ENCODE data around the gene XPNPEP2.
A peak's percentile ranks its signal among the peaks of the same experiment; 100 is the strongest.

The XPNPEP2 gene

GRCh38 chrX:129706400-129707072 is 32.2 kb upstream of the XPNPEP2 start:
- no peak for DNase-seq
- Histone ChIP-seq H3K4ac (ENCODE audit: low read depth in 1 of 2, low read length in 2 of 2) (no peak overlapping the region), H3K18ac (ENCODE audit: low read depth in 1 of 2, low read length in 2 of 2) (peak overlapping the region in 1 of 2 experiments; percentile 40), H3K79me1 (replicated peaks; ENCODE audit: low read length, poor library complexity, severe bottlenecking) (no peaks in the 10 kb centered on the region), H3K9me3 (ENCODE audit: control insufficient read depth, low read length) (peaks cover 18% of the 10 kb centered on the region), H3K9ac (ENCODE audit: low read length) (no peak overlapping the region), H3K27me3 (ENCODE audit: control insufficient read depth in 1 of 2, insufficient read depth in 1 of 2, low read length in 2 of 2) (peaks cover 0 to 32% of the 10 kb centered on the region in 2 experiments), H2BK12ac (ENCODE audit: low read length in 2 of 2) (no peak overlapping the region), H3K4me2 (ENCODE audit: low read length, poor library complexity, severe bottlenecking) (no peak overlapping the region), H3K27ac (ENCODE audit: low read length, poor library complexity, severe bottlenecking) (no peak overlapping the region), H3K36me3 (ENCODE audit: control insufficient read depth in 1 of 2, insufficient read depth in 2 of 2, low read depth in 1 of 2, low read length in 2 of 2) (no peaks in the 10 kb centered on the region), H3K23ac (ENCODE audit: low read length in 2 of 2) (no peak overlapping the region), H3K4me1 (ENCODE audit: control insufficient read depth, insufficient read depth, low read depth, low read length) (peaks cover 3% of the 10 kb centered on the region), H4K91ac (ENCODE audit: low read length) (no peak overlapping the region), H2BK15ac (ENCODE audit: low read depth, poor library complexity, severe bottlenecking) (no peak overlapping the region), H2BK5ac (ENCODE audit: low read depth, low read length, poor library complexity, severe bottlenecking) (no peak overlapping the region), H2BK120ac (ENCODE audit: low read depth, low read length) (no peak overlapping the region), H4K8ac (ENCODE audit: low read length) (no peak overlapping the region), H3K14ac (ENCODE audit: low read length in 2 of 2) (no peak overlapping the region), H2AFZ (ENCODE audit: low read depth, low read length) (no peak overlapping the region), H2AK5ac (ENCODE audit: low read length, severe bottlenecking) (no peak overlapping the region), H3K4me3 (ENCODE audit: insufficient read depth in 1 of 2, low read depth in 1 of 2, low read length in 2 of 2) (no peak overlapping the region)
- WGBS, result 86% methylated on average over 3 of the region's 7 CpGs

- Histone ChIP-seq H2AFZ (ENCODE audit: low read depth, low read length) (no peak overlapping the region), H3K14ac (ENCODE audit: low read length in 2 of 2) (no peak overlapping the region), H3K79me1 (replicated peaks; ENCODE audit: low read length, poor library complexity, severe bottlenecking) (no peaks in the 10 kb centered on the region), H3K27ac (ENCODE audit: low read length, poor library complexity, severe bottlenecking) (no peak overlapping the region), H3K23ac (ENCODE audit: low read length in 2 of 2) (no peak overlapping the region), H2AK5ac (ENCODE audit: low read length, severe bottlenecking) (no peak overlapping the region), H3K9me3 (ENCODE audit: control insufficient read depth, low read length) (no peaks in the 10 kb centered on the region), H4K8ac (ENCODE audit: low read length) (no peak overlapping the region), H3K4me2 (ENCODE audit: low read length, poor library complexity, severe bottlenecking) (no peak overlapping the region), H3K4me1 (ENCODE audit: control insufficient read depth, insufficient read depth, low read depth, low read length) (peaks cover 3% of the 10 kb centered on the region), H3K27me3 (ENCODE audit: control insufficient read depth in 1 of 2, insufficient read depth in 1 of 2, low read length in 2 of 2) (peaks cover 0 to 41% of the 10 kb centered on the region in 2 experiments), H3K36me3 (ENCODE audit: control insufficient read depth in 1 of 2, insufficient read depth in 2 of 2, low read depth in 1 of 2, low read length in 2 of 2) (no peaks in the 10 kb centered on the region), H3K18ac (ENCODE audit: low read depth in 1 of 2, low read length in 2 of 2) (no peak overlapping the region), H4K91ac (ENCODE audit: low read length) (no peak overlapping the region), H2BK15ac (ENCODE audit: low read depth, poor library complexity, severe bottlenecking) (no peak overlapping the region), H3K9ac (ENCODE audit: low read length) (no peak overlapping the region), H2BK12ac (ENCODE audit: low read length in 2 of 2) (no peak overlapping the region), H3K4ac (ENCODE audit: low read depth in 1 of 2, low read length in 2 of 2) (no peak overlapping the region), H3K4me3 (ENCODE audit: insufficient read depth in 1 of 2, low read depth in 1 of 2, low read length in 2 of 2) (no peak overlapping the region), H2BK5ac (ENCODE audit: low read depth, low read length, poor library complexity, severe bottlenecking) (no peak overlapping the region), H2BK120ac (ENCODE audit: low read depth, low read length) (no peak overlapping the region)
- 95% methylated on average over 3 of the region's 4 CpGs for WGBS
- DNase-seq, result no peak
Measured at GRCh38 chrX:129714581-129714980, 24.2 kb upstream of the XPNPEP2 start.

DNA sequence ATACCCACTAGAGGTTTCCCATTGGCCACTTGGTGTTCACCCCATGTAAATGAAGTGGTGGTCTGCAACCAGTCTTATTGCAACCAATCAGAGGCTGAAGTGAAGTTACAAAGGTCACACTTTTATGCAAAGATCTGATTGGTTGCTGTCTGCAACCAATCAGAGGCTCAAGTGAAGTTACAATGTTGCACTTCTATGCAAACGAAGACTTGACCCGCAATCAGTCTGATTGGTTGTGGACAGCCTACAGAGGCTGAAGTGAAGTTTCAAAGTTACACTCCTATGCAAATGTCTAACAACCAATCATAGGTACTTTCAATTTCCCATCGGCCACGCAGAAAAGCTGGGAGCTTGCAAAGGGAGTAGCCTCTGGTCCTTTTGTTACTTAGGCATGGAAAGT is 22.3 kb upstream of the XPNPEP2 start:
- Histone ChIP-seq H3K4me3 (ENCODE audit: insufficient read depth in 1 of 2, low read depth in 1 of 2, low read length in 2 of 2) (no peak overlapping the region), H3K79me1 (replicated peaks; ENCODE audit: low read length, poor library complexity, severe bottlenecking) (no peaks in the 10 kb centered on the region), H3K4me1 (ENCODE audit: control insufficient read depth, insufficient read depth, low read depth, low read length) (peaks cover 3% of the 10 kb centered on the region), H3K14ac (ENCODE audit: low read length in 2 of 2) (no peak overlapping the region), H3K4ac (ENCODE audit: low read depth in 1 of 2, low read length in 2 of 2) (no peak overlapping the region), H2AK5ac (ENCODE audit: low read length, severe bottlenecking) (no peak overlapping the region), H3K18ac (ENCODE audit: low read depth in 1 of 2, low read length in 2 of 2) (no peak overlapping the region), H3K27me3 (ENCODE audit: control insufficient read depth in 1 of 2, insufficient read depth in 1 of 2, low read length in 2 of 2) (peaks cover 0 to 55% of the 10 kb centered on the region in 2 experiments), H3K9me3 (ENCODE audit: control insufficient read depth, low read length) (no peaks in the 10 kb centered on the region), H2BK15ac (ENCODE audit: low read depth, poor library complexity, severe bottlenecking) (no peak overlapping the region), H3K23ac (ENCODE audit: low read length in 2 of 2) (no peak overlapping the region), H3K27ac (ENCODE audit: low read length, poor library complexity, severe bottlenecking) (no peak overlapping the region), H4K91ac (ENCODE audit: low read length) (no peak overlapping the region), H3K4me2 (ENCODE audit: low read length, poor library complexity, severe bottlenecking) (no peak overlapping the region), H2AFZ (ENCODE audit: low read depth, low read length) (no peak overlapping the region), H4K8ac (ENCODE audit: low read length) (no peak overlapping the region), H2BK120ac (ENCODE audit: low read depth, low read length) (no peak overlapping the region), H3K9ac (ENCODE audit: low read length) (no peak overlapping the region), H3K36me3 (ENCODE audit: control insufficient read depth in 1 of 2, insufficient read depth in 2 of 2, low read depth in 1 of 2, low read length in 2 of 2) (no peaks in the 10 kb centered on the region), H2BK5ac (ENCODE audit: low read depth, low read length, poor library complexity, severe bottlenecking) (no peak overlapping the region), H2BK12ac (ENCODE audit: low read length in 2 of 2) (no peak overlapping the region)
- WGBS, result 95% methylated on average over 4 of the region's 4 CpGs
- DNase-seq, result no peak

- Histone ChIP-seq H3K9me3 (ENCODE audit: control insufficient read depth, low read length) (no peaks in the 10 kb centered on the region), H2AFZ (ENCODE audit: low read depth, low read length) (no peak overlapping the region), H3K79me1 (replicated peaks; ENCODE audit: low read length, poor library complexity, severe bottlenecking) (no peaks in the 10 kb centered on the region), H2BK120ac (ENCODE audit: low read depth, low read length) (no peak overlapping the region), H4K8ac (ENCODE audit: low read length) (no peak overlapping the region), H3K9ac (ENCODE audit: low read length) (no peak overlapping the region), H3K4me3 (ENCODE audit: insufficient read depth in 1 of 2, low read depth in 1 of 2, low read length in 2 of 2) (no peak overlapping the region), H3K4me2 (ENCODE audit: low read length, poor library complexity, severe bottlenecking) (no peak overlapping the region), H3K27ac (ENCODE audit: low read length, poor library complexity, severe bottlenecking) (no peak overlapping the region), H4K91ac (ENCODE audit: low read length) (no peak overlapping the region), H3K18ac (ENCODE audit: low read depth in 1 of 2, low read length in 2 of 2) (no peak overlapping the region), H3K4me1 (ENCODE audit: control insufficient read depth, insufficient read depth, low read depth, low read length) (peaks cover 3% of the 10 kb centered on the region), H3K4ac (ENCODE audit: low read depth in 1 of 2, low read length in 2 of 2) (no peak overlapping the region), H3K14ac (ENCODE audit: low read length in 2 of 2) (no peak overlapping the region), H2BK5ac (ENCODE audit: low read depth, low read length, poor library complexity, severe bottlenecking) (no peak overlapping the region), H2BK12ac (ENCODE audit: low read length in 2 of 2) (no peak overlapping the region), H3K36me3 (ENCODE audit: control insufficient read depth in 1 of 2, insufficient read depth in 2 of 2, low read depth in 1 of 2, low read length in 2 of 2) (no peaks in the 10 kb centered on the region), H2AK5ac (ENCODE audit: low read length, severe bottlenecking) (no peak overlapping the region), H3K23ac (ENCODE audit: low read length in 2 of 2) (no peak overlapping the region), H2BK15ac (ENCODE audit: low read depth, poor library complexity, severe bottlenecking) (no peak overlapping the region), H3K27me3 (ENCODE audit: control insufficient read depth in 1 of 2, insufficient read depth in 1 of 2, low read length in 2 of 2) (peaks cover 0 to 61% of the 10 kb centered on the region in 2 experiments)
- peak; percentile 75 for DNase-seq
- 40% methylated on average over 5 of the region's 5 CpGs for WGBS
Measured at GRCh38 chrX:129717892-129718291, 20.9 kb upstream of the XPNPEP2 start.
